ENCODE data around the gene LTK. TPM values are rescaled to one million over a fixed set of nuclear protein-coding genes. Genes with fewer than 3 reads are reported as not detected.

Gene LTK
- total and polyA plus RNA-seq, 5 donors, result 0.95 to 1.6 (median 1.4) TPM

DNA sequence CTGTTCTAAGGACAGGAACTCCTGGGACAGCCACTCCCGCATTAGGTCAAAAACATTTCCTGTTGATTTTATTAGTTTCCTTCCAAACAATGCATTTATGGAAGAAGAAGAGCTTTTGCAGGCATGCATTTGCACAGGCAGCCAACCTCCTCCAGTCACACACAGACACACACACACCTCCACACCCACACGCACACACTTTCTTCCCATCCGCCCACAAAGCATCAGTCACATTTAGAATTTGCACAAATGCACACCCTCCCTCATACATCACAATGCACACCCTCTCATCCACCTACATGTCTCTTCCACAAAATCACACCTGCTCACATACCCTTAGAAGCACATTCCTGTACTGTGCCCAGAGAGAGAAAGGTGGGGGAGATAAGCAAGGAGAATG, 41.3 kb upstream of the LTK start:
- 71% methylated on average over 3 of the region's 3 CpGs for WGBS
- intact Hi-C loops (cut with DNase I), result no loop called here
- Histone ChIP-seq H3K4me3 (ENCODE audit: low read length) (no peak overlapping the region), H3K27ac (ENCODE audit: low read length) (no peak overlapping the region), H3K9me3 (ENCODE audit: control insufficient read depth, low read length) (no peaks in the 10 kb centered on the region), H3K27me3 (ENCODE audit: control insufficient read depth, insufficient read depth) (no peaks in the 10 kb centered on the region), H3K4me1 (ENCODE audit: control insufficient read depth, insufficient read depth, low read length) (no peaks in the 10 kb centered on the region)
- no peak for ATAC-seq
- DNase-seq, result no peak

DNA sequence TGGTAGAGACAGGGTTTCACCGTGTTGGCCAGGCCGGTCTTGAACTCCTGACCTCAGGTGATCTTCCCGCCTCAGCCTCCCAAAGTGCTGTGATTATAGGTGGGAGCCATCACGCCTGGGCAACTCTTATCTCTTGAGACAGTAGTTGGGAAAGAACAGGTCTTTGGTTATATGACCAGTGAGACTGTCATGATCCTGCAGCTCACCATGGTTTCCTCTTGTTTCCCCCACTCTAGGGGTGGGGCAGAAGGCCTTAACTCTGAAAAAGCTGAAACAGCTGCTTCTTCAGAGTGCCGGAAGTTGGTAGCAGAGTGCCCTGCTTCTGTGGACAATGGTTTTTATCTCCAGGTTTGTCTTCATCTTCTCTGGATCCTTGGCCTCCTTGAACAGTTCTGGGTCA, 40.7 kb upstream of the LTK start:
- Histone ChIP-seq H3K4me3 (ENCODE audit: low read length) (no peak overlapping the region), H3K27me3 (ENCODE audit: control insufficient read depth, insufficient read depth) (no peaks in the 10 kb centered on the region), H3K4me1 (ENCODE audit: control insufficient read depth, insufficient read depth, low read length) (no peaks in the 10 kb centered on the region), H3K9me3 (ENCODE audit: control insufficient read depth, low read length) (no peaks in the 10 kb centered on the region), H3K27ac (ENCODE audit: low read length) (no peak overlapping the region)
- intact Hi-C loops (cut with DNase I), result no loop called here
- no peak for DNase-seq
- ATAC-seq, result no peak
- 84% methylated on average over 5 of the region's 5 CpGs for WGBS

DNA sequence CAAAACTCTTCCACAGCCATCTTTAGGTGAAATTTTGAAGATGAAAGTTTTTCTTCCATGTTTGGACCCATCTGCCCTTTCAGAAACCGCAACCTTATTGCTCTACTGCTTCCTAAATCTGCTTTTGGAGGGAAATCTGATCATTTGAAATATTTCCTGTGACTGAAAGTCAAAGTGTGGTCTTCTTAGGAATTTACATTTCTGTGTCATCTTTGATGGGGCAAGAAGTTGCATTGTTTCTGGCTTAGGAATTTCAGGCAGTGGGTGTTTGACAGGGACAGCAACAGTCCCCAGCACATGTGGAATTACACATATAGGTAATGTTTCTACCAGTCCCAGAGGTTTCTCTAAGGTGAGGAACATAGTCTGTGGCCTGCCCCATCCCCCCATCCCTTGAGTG, 40.1 kb upstream of the LTK start:
- intact Hi-C loops (cut with DNase I), result no loop called here
- no peak for DNase-seq
- 94% methylated on average over 1 of the region's 1 CpG for WGBS
- ATAC-seq, result no peak
- Histone ChIP-seq H3K9me3 (ENCODE audit: control insufficient read depth, low read length) (no peaks in the 10 kb centered on the region), H3K4me1 (ENCODE audit: control insufficient read depth, insufficient read depth, low read length) (no peaks in the 10 kb centered on the region), H3K27ac (ENCODE audit: low read length) (no peak overlapping the region), H3K4me3 (ENCODE audit: low read length) (no peak overlapping the region), H3K27me3 (ENCODE audit: control insufficient read depth, insufficient read depth) (no peaks in the 10 kb centered on the region)

DNA sequence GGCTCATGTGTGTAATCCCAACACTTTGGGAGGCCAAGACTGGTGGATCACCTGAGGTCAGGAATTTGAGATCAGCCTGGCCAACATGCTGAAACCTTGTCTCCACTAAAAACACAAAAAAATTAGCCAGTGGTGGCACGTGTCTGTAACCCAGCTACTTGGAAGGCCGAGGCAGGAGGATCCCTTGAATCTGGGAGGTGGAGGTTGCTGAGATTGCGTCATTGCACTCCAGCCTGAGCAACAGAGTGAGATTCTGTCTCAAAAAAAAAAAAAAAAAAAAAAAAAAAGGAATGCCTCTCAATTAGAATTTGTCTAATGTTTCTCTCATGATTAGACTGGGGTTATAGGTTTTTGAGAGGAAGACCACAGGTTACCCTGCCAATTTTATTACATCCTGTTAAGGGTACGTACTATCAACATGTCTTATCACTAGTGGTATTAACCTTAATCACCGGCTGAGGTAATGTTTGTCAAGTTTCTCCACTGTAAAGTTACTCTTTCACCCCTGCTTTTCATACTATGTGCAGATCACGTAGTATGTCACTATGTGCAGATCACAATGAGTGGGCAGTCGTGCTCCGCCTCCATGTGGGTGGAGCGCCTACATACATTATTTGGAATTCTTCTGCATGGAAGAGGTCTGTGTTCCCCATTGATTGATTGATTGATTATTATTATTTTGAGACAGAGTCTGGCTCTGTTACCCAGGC, 36.6 kb upstream of the LTK start:
- Histone ChIP-seq H3K27ac (ENCODE audit: low read length) (no peak overlapping the region), H3K4me3 (ENCODE audit: low read length) (no peak overlapping the region), H3K4me1 (ENCODE audit: control insufficient read depth, insufficient read depth, low read length) (no peaks in the 10 kb centered on the region), H3K9me3 (ENCODE audit: control insufficient read depth, low read length) (no peaks in the 10 kb centered on the region), H3K27me3 (ENCODE audit: control insufficient read depth, insufficient read depth) (no peaks in the 10 kb centered on the region)
- no peak for ATAC-seq
- WGBS, result 87% methylated on average over 9 of the region's 9 CpGs
- intact Hi-C loops (cut with DNase I), result no loop called here
- no peak for DNase-seq

DNA sequence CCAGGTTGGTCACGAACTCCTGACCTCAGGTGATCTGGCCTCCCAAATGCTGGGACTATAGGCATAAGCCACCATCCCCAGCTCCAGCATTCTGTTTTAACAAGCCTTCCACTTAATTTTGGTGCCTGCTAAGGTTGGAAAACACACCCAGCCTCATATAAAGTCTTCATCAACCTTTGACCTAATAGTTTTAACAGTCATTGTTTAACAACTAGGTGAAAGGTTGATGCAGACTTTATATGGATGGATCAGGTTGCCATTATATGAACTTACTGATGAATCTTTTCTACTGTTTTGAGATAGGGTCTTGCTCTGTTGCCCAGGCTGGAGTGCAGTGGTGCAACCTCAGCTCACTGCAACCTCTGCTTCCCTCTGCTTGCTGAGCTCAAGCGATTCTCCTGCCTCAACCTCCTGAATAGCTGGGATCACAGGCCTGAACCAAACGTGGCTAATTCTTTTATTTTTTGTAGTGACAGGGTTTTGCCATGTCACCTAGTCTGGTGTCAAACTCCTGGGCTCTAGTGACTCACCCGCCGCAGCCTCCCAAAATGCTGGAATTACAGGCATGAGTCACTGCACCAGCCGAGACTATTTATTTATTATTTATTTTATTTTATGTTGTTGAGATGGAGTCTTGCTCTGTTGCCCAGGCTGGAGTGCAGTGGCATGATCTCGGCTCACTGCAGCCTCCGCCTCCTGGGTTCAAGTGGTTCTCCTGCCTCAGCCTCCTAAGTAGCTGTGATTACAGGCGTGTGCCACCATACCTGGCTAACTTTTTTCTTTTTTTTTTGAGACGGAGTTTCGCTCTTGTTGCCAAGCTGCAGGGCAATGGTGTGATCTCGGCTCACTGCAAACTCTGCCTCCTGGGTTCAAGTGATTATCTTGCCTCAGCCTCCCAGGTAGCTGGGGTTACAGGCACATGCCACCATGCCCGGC, 33.5 kb upstream of the LTK start:
- WGBS, result 85% methylated on average over 13 of the region's 13 CpGs
- DNase-seq, result no peak
- intact Hi-C loops (cut with DNase I), result no loop called here
- Histone ChIP-seq H3K27ac (ENCODE audit: low read length) (no peak overlapping the region), H3K4me3 (ENCODE audit: low read length) (no peak overlapping the region), H3K9me3 (ENCODE audit: control insufficient read depth, low read length) (no peaks in the 10 kb centered on the region), H3K4me1 (ENCODE audit: control insufficient read depth, insufficient read depth, low read length) (no peaks in the 10 kb centered on the region), H3K27me3 (ENCODE audit: control insufficient read depth, insufficient read depth) (no peaks in the 10 kb centered on the region)
- no peak for ATAC-seq

DNA sequence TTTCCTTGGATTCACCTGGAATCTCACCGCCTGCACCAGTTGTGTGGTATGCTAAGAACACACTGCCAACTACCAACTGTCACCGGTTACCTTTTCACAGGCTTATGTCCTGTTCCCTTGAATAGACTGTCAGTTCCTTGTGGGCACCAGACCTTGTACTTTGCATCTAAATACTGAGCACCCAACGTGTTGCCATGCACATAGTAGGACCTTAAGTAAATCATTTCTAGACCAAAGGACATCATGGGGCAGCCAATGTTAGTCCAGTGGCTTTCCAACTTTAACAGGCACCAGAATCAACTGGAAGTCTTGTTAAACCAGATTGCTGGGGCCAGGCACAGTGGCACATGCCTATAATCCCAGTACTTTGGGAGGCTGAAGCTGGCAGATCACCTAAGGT, 31.6 kb upstream of the LTK start:
- no peaks in the 10 kb centered on the region for H3K4me1 ChIP-seq (ENCODE audit: control insufficient read depth, insufficient read depth, low read length)
- no peak overlapping the region for H3K4me3 ChIP-seq (ENCODE audit: low read length)
- no peak overlapping the region for H3K27ac ChIP-seq (ENCODE audit: low read length)
- no peaks in the 10 kb centered on the region for H3K9me3 ChIP-seq (ENCODE audit: control insufficient read depth, low read length)
- intact Hi-C loops (cut with DNase I), result no loop called here
- DNase-seq, result no peak
- H3K27me3 ChIP-seq (ENCODE audit: control insufficient read depth, insufficient read depth), result no peaks in the 10 kb centered on the region
- no peak for ATAC-seq
- 94% methylated on average over 3 of the region's 3 CpGs for WGBS

DNA sequence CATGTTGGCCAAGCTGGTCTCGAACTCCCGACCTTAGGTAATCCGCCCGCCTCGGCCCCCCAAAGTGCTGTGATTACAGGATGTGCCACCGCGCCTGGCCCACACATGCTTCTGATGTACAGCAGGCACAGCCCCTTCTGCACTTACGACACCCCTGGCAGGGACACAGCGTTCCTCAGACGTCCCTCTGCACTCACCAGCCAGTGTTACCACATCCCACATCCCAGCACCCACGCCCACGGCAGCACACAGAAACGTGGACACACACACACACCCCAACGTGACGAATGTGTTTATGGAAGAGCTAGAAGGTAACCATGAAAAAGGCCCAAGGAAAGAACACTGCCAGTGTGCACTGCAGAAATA, 31.0 kb upstream of the LTK start:
- intact Hi-C loops (cut with DNase I), result no loop called here
- no peaks in the 10 kb centered on the region for H3K4me1 ChIP-seq (ENCODE audit: control insufficient read depth, insufficient read depth, low read length)
- H3K9me3 ChIP-seq (ENCODE audit: control insufficient read depth, low read length), result no peaks in the 10 kb centered on the region
- WGBS, result 68% methylated on average over 15 of the region's 15 CpGs
- ATAC-seq (peak; percentile 42 to 59), DNase-seq (peak in 2 of 3 donors; percentile 57 to 73)
- no peak overlapping the region for H3K4me3 ChIP-seq (ENCODE audit: low read length)
- no peak overlapping the region for H3K27ac ChIP-seq (ENCODE audit: low read length)
- H3K27me3 ChIP-seq (ENCODE audit: control insufficient read depth, insufficient read depth), result no peaks in the 10 kb centered on the region

DNA sequence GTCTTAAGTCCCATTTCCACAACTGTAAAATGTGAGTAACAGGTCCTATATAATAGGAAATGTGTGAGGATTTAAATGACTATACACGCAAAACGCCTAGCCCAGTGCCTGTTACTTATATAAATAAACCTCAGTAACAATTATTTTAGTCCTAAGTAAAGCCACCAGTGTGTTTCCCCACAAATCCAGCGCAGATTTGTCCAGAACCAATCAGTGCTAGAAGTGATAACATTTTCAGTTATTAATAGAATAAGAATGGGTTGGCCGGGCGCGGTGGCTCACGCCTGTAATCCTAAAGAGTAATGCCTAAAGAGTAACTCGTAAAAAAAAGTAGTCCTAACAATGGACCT, 29.9 kb upstream of the LTK start:
- intact Hi-C loops (cut with DNase I), result no loop called here
- peak overlapping the region; percentile 76 for H3K4me3 ChIP-seq (ENCODE audit: low read length)
- no peaks in the 10 kb centered on the region for H3K9me3 ChIP-seq (ENCODE audit: control insufficient read depth, low read length)
- H3K4me1 ChIP-seq (ENCODE audit: control insufficient read depth, insufficient read depth, low read length), result no peaks in the 10 kb centered on the region
- WGBS, result 5% methylated on average over 8 of the region's 8 CpGs
- DNase-seq (peak in 1 of 3 donors; percentile 14), ATAC-seq (no peak)
- H3K27me3 ChIP-seq (ENCODE audit: control insufficient read depth, insufficient read depth), result no peaks in the 10 kb centered on the region
- H3K27ac ChIP-seq (ENCODE audit: low read length), result peak overlapping the region; percentile 55

DNA sequence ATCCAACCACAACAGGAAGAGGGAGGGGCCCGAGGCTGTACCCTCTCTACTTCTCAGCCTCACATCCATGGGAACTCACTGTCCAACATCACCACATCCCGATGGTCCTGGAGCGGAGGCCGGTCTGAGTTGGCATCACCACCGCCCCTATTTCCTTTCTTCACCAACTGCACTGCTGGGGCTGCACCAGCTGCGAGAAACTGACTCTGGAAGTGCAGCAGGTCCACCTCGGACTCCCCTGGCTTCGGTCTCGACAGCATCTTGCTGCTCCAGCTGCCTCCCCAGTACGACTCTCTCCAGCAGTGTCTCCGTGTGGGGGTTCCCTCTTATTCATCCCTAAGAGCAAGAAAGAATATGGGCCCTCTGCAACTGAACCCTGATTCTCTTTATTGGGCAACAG, 23.2 kb upstream of the LTK start:
- DNase-seq, result peak in 1 of 3 donors; percentile 26
- no peaks in the 10 kb centered on the region for H3K4me1 ChIP-seq (ENCODE audit: control insufficient read depth, insufficient read depth, low read length)
- no peaks in the 10 kb centered on the region for H3K9me3 ChIP-seq (ENCODE audit: control insufficient read depth, low read length)
- no peaks in the 10 kb centered on the region for H3K27me3 ChIP-seq (ENCODE audit: control insufficient read depth, insufficient read depth)
- intact Hi-C loops (cut with DNase I), result no loop called here
- 89% methylated on average over 11 of the region's 11 CpGs for WGBS
- no peak overlapping the region for H3K27ac ChIP-seq (ENCODE audit: low read length)
- H3K4me3 ChIP-seq (ENCODE audit: low read length), result no peak overlapping the region
- ATAC-seq, result no peak

DNA sequence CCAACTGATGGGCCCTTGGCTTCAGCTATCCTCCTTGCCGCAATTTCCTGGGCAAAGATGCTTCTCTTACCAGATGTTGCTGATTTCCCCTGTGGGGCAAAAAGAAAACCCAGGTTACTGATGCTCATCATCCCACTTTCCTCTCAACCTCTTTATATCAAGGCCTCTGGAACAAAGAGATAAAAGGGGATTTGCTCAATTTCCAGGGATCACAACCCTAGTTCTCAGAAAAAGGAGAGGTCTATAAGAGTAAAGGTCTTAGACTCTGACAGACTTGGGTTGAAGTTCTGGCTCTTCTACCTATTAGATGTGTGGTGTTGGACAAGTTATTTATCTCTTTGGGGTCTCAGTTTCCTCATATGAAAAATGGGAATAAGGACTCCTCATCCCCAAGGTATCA, 21.9 kb upstream of the LTK start:
- intact Hi-C loops (cut with DNase I), result no loop called here
- H3K27me3 ChIP-seq (ENCODE audit: control insufficient read depth, insufficient read depth), result no peaks in the 10 kb centered on the region
- no peaks in the 10 kb centered on the region for H3K9me3 ChIP-seq (ENCODE audit: control insufficient read depth, low read length)
- H3K4me3 ChIP-seq (ENCODE audit: low read length), result no peak overlapping the region
- no peak overlapping the region for H3K27ac ChIP-seq (ENCODE audit: low read length)
- no peak for ATAC-seq
- WGBS, result 93% methylated on average over 1 of the region's 1 CpG
- DNase-seq, result no peak
- no peaks in the 10 kb centered on the region for H3K4me1 ChIP-seq (ENCODE audit: control insufficient read depth, insufficient read depth, low read length)

DNA sequence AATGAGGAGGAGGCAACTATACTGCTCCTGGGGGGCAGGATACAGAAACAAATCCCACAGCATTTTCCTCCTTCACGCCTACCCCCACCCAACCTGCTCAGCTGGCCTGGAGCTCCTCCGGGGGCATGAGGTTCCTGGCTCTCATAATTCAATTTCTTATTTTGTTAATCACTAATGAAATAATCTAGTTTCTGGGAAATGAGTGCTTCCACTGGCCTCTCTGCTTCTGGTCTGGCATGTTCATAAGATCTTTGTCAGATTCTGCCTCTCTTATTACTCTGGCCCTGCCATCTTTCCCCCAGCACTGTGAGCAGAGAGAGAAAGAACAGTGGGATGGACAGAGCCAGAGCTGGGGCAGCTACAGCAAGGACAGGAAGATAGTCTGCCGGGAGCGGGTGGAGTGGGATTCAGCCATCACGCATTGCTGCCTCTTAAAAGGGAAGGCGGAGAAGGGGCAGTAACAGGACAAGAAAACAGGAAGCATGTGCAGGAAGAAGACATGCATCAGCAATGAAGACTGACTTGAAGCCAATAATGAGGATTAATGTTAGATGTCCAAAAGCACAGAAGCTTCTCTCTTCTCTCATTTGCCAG, 16.8 kb upstream of the LTK start:
- H3K4me1 ChIP-seq (ENCODE audit: control insufficient read depth, insufficient read depth, low read length), result no peaks in the 10 kb centered on the region
- H3K9me3 ChIP-seq (ENCODE audit: control insufficient read depth, low read length), result no peaks in the 10 kb centered on the region
- no peak overlapping the region for H3K4me3 ChIP-seq (ENCODE audit: low read length)
- DNase-seq (no peak), ATAC-seq (no peak)
- H3K27me3 ChIP-seq (ENCODE audit: control insufficient read depth, insufficient read depth), result no peaks in the 10 kb centered on the region
- no peak overlapping the region for H3K27ac ChIP-seq (ENCODE audit: low read length)
- 69% methylated on average over 6 of the region's 6 CpGs for WGBS
- intact Hi-C loops (cut with DNase I), result no loop called here

Data from right cardiac atrium (tissue), 5 donors.